Skeletal muscle cell (primary cell): ENCODE data around the gene ASZ1.
"Not testable (repeated sequence)": the region's sequence is repeated elsewhere in the genome, so short reads cannot be mapped to it uniquely, and the experiment has no call there.

Experiments
- DNase-seq: peaks from one replicate; pipeline ENCODE4 v3.0.0-alpha.2; 2010; ENCODE audit warnings: low read depth
- H3K4me3 ChIP-seq: 2 replicates; pipeline ENCODE4 v1.5.1; 2011; ENCODE audit warnings: low read depth, mild to moderate bottlenecking, control low read depth, low read length, moderate library complexity

The ASZ1 gene

GRCh38 chr7:117427258-117427701, at the start of gene ASZ1:
Gene ASZ1 (minus strand): TSS chr7:117427493. CDS start chr7:117427460, 33 bp downstream.
- no peak for DNase-seq
- H3K4me3 ChIP-seq, result no peak within 1 kb of the TSS

GRCh38 chr7:117476557-117477215, 49.4 kb upstream of the ASZ1 start:
- no peak for DNase-seq

GRCh38 chr7:117472335-117472734, 45.0 kb upstream of the ASZ1 start:
- H3K4me3 ChIP-seq, result no peak overlapping the region
- no peak for DNase-seq

More at GRCh38 chr7:117476557-117477215, 49.4 kb upstream of the ASZ1 start:
- no peak overlapping the region for H3K4me3 ChIP-seq

GRCh38 chr7:117470777-117471176, 43.5 kb upstream of the ASZ1 start:
- no peak for DNase-seq
- H3K4me3 ChIP-seq, result no peak overlapping the region

- no peak overlapping the region for H3K4me3 ChIP-seq
- no peak for DNase-seq
Measured at GRCh38 chr7:117468174-117468573, 40.9 kb upstream of the ASZ1 start.

- not testable (repeated sequence) for DNase-seq, H3K4me3 ChIP-seq
Measured at GRCh38 chr7:117460815-117461214, 33.5 kb upstream of the ASZ1 start.

- no peak overlapping the region for H3K4me3 ChIP-seq
- DNase-seq, result no peak
Measured at GRCh38 chr7:117459735-117460134, 32.4 kb upstream of the ASZ1 start.

GRCh38 chr7:117458977-117459583, 31.8 kb upstream of the ASZ1 start:
- DNase-seq, result no peak
- H3K4me3 ChIP-seq, result no peak overlapping the region

- H3K4me3 ChIP-seq, result no peak overlapping the region
- DNase-seq, result no peak
Measured at GRCh38 chr7:117448655-117449054, 21.4 kb upstream of the ASZ1 start.

- no peak overlapping the region for H3K4me3 ChIP-seq
- no peak for DNase-seq
Measured at GRCh38 chr7:117446220-117446815, 19.0 kb upstream of the ASZ1 start.

- H3K4me3 ChIP-seq, result no peak overlapping the region
- DNase-seq, result no peak
Measured at GRCh38 chr7:117445206-117445605, 17.9 kb upstream of the ASZ1 start.

GRCh38 chr7:117444646-117445045, 17.4 kb upstream of the ASZ1 start:
- no peak for DNase-seq
- H3K4me3 ChIP-seq, result no peak overlapping the region

GRCh38 chr7:117435475-117436043, 8.3 kb upstream of the ASZ1 start:
- no peak overlapping the region for H3K4me3 ChIP-seq
- DNase-seq, result no peak

GRCh38 chr7:117424090-117424829, 3.0 kb downstream of the ASZ1 start:
- no peak for DNase-seq
- H3K4me3 ChIP-seq, result no peak overlapping the region

GRCh38 chr7:117414591-117414990, 12.7 kb downstream of the ASZ1 start:
- H3K4me3 ChIP-seq, DNase-seq: not testable (repeated sequence)

GRCh38 chr7:117412946-117413559, 14.2 kb downstream of the ASZ1 start:
- H3K4me3 ChIP-seq, result no peak overlapping the region
- no peak for DNase-seq

- no peak for DNase-seq
- H3K4me3 ChIP-seq, result no peak overlapping the region
Measured at GRCh38 chr7:117412390-117412789, 14.9 kb downstream of the ASZ1 start.

GRCh38 chr7:117411539-117411938, 15.8 kb downstream of the ASZ1 start:
- no peak for DNase-seq
- H3K4me3 ChIP-seq, result no peak overlapping the region

GRCh38 chr7:117408831-117409230, 18.5 kb downstream of the ASZ1 start:
- no peak for DNase-seq
- no peak overlapping the region for H3K4me3 ChIP-seq
